Stimulated activated CD4-positive, alpha-beta T cell treated with anti-CD3 and anti-CD28 coated beads, TNF-alpha, amount 100 ng/mL, for 24 hours (primary cell): ENCODE data around the gene N4BP2.

Experiments
- DNase-seq, 3 experiments: peaks; one replicate each; pipeline ENCODE4 v3.0.0-alpha.2; 2020; ENCODE audit warnings: low read depth in 3 of 3

The N4BP2 gene

DNA sequence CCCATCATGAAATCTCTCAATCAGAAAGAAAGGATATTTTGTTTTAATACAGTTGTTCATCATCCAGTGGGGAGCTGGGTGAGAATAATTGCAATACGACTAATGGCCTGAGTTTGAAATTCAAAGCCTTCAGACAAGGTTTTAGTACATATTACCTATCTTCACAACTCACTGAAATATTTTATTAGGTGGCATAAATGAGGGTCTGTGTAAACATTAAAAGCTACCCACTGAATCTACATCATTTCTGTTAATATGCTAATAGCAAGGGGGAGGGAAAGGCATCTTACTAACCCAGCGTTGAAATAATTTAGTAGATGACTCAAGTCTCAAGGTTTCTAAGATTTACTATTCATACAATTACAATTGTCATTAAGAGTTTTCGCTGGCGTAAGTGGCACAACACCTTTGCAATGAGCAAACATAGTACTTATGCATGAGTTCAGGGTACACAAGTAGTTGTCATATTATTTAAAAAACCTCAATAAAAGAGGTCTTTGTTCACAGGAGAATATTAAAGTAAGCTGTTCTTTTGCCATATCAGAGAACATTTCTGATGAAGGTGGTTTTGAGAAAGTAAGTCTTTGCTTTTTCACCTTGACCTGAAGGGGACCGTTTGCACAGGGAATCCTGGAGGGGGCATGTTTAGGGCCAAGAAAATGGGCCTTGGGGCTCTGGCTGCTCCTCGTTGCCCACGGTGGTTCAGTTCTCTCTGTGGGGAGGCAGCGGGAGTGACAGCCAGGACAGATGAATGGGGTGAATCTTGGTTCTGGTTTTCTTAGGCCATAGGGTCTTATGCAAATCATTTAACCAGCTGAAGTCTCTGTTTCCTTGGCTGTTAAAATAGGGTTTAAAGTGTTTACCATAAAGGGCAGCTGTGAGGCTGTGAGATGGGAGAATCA, 135.7 kb downstream of the N4BP2 start:
- DNase-seq, result no peak

DNA sequence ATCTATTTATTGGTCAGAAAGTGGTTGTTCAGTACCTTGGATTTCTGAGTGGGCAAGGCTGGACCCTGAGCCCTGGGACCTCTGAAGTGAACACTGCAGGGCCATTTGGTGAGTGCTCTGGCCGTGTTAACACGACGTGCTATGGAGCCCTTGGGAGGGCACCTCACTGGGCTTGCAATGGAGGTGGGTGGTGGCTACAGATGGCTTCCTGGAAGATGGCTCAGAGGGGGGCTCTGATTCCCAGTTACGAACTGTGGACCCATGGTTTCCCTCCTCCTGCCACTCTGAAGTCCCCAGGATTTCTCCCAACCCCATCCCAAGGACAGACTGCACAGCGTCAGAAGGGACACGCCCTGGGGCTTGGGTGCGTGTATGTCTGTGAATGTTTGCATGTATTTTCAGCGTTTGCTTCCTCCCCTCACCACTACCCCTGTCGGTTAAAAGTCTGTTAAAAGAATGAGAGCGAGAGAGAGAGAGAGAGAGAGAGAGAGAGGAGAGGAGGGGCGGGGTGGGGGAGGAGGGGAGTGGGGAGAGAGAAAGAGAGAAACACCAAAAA, 136.4 kb downstream of the N4BP2 start:
- DNase-seq, result no peak

DNA sequence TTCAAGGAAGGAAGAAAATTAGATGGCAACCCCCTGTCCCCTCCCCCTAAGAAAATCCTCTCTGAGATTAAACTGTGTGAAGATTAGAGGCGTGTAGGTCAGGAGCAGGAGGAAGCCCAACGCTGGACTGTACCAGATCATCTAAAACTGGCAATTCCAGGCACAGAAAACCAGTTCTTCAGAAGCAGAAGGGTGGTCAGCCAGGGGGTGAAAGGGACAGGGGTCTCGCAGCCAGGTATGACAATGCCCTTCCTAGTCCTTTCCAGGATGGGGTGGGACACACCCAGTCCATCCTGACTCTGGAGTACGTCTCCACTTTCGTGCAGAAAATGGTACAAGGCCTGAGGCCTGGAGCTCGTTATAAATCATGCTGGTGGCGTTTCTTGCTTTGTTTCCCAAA, 136.9 kb downstream of the N4BP2 start:
- DNase-seq, result no peak

DNA sequence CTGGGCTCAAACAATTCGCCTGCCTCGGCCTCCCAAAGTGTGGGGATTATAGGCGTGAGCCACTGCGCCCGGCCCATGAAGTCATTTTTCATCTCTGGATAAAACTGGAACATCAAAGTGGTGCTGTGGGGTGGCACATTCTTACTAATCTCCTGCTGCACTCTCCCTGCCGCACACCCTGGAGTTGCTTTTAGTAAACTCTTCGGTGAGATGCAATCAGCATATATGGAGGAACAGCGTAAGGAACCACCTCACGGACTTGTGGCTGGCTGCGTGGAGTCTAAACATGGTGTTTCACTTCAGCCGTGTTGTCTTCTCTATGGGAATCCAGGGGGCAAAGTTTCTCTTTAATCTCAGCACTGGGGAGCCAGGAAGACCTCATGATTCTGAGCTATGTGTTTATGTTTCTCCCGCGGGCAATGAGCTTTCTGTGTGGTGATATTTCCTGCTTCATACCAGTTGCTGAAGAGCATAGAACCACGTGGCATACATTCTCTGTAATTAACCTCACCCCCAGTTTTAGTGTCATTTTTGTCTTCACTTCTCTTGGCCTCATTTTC, 138.0 kb downstream of the N4BP2 start:
- DNase-seq, result no peak

- no peak for DNase-seq
These were observed 138.8 kb downstream of the N4BP2 start for GRCh38 chr4:40195182-40196177.

- DNase-seq, result no peak
These were observed 139.6 kb downstream of the N4BP2 start for GRCh38 chr4:40196272-40196671.

GRCh38 chr4:40196724-40197281, 140.2 kb downstream of the N4BP2 start, which contains the start of gene RHOH:
TSS of gene RHOH (plus strand) at chr4:40197031. CDS start at chr4:40243387, 46,356 bp downstream.
- DNase-seq, result peak; percentile 56 to 72 (median 67)

DNA sequence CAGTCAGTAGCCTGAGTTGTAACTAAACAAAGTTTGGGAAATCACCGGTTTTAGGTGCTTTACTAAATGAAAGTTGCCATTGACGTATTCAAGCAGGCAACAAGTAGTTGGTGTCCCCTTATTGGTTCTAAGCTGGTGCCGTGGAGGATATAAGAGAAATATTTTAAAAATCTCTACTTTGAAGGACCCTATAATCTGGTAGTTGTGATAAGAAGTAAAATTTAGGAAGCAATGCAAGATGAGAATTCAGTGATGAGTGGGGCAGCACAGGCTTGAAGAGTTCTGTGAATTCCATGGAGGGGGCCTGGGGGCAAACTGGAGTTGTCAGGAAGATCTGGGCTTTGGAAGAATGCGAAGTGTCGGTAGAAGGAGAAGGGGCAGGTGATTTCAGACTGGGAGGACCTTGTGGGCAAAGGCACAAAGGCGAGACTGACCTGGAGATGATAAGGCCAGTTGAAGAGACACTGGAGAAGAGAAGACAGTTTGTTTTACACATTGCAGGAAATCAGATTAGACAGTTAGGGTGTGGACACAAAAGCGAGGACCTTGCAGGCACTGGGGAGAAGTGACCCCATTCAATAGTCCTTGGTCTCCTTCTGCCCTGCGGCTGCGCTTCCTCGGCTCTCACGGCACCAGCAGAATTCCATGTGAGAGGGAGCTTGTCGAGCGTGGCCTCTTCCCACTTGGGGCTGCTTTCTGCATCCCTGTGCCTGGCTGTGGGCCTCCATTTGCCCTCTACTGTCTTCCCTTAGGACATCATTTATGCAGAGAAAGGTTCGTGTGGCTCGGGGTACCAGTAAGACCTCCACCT, 141.4 kb downstream of the N4BP2 start:
- DNase-seq, result no peak

- no peak for DNase-seq
These were observed 142.6 kb downstream of the N4BP2 start for GRCh38 chr4:40199179-40199670.

DNA sequence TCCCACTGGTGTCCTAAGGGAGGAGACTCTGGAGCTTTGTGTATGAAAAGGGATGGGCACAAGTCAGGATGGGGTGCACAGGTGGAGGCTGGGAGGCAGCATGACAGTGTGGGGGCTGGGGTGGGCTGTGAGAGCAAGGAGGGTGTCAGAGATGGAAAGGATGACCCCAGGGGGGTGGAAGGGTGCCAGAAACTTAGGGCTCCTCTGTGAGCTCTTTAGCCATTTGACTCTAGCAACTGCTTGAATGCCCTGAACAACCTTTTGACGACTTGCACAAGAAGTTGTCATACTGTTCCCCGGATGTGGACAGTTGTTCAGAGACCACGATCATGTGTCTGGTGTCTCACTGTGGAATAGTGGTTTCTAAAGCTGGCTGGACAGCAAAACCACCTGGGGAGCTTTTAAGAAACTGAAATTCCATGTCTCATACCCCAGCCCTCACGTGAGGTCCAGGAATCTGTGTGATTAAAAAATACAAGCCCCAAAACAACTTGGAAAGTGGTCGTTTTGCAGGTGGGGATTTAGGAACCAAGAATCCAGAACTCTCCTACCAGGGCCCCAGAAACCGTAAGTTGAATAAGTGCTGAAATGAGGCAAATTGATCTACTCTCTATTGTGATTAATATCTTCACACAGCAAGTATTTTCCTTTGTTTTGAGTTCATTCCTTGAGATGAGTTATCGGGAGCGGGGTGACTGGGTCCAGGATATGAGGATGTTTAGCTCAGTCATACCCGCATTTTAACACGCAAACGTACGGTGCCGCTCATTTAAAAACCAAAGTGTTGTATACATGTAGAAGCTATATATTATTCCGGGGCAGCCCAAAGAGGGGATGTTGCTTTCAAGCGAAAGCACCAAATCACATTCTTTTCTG, 143.6 kb downstream of the N4BP2 start:
- DNase-seq, result peak in 2 of 3 experiments; percentile 54 to 70

DNA sequence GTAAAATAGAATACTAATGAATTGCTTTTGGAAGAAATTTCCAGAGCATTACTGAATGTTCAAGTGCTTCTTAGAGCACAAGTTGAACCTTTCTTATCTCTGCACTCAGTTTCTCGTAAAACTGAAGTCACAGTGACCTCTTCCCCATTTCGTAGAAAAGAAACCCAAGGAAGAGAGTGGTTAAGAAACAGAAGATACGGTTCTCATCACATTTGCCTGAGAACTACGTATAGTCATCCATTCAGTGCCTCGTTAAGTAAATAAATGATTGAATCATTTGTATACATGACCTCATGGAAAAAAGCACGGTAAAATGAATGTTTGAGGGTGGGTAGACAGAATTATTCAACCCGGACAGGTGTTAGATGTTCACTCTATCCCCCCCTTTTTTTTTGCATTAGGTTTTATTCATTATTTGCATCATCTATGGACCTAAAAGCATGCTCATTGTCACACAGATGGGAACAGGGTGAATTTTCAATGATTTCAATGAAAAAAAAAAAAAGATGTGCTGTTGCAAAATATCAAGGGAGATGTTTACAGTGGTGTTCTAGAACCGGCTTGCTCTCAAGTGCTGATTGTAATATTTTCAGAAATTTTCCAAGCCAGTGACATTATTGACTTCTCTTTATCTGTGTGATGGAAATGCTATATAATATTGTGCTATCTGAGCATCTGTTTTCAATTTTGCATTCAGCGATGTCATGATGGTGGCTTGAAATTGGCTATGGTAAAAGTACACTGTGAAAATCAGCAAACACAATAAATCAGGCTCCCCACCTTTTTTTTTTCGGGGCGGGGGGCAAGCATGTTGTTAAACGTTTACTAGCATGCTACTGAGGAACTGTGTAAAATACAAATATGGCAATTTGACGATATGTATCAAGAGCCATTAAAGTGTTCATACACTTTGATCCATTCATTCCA, 144.5 kb downstream of the N4BP2 start:
- no peak for DNase-seq

DNA sequence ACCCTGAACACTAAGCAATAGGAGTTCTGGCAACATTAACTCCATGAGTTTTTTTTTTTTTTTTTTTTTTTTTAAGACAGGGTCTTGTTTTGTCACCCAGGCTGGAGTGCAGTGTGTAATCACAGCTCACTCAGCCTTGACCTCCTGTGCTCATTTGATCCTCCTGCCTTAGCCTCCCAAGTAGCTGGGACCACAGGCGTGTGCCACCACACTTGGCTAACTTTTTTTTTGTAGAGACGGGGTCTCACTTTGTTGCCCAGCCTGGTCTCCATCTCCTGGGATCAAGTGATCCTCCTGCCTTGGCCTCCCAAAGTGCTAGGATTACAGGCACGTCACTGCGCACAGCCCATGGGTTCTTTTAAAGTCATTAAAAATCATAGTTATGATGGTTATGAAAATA, 145.2 kb downstream of the N4BP2 start:
- no peak for DNase-seq

- no peak for DNase-seq
These were observed 145.8 kb downstream of the N4BP2 start for GRCh38 chr4:40202474-40202873.

- DNase-seq, result no peak
These were observed 148.0 kb downstream of the N4BP2 start for GRCh38 chr4:40204507-40205258.

DNA sequence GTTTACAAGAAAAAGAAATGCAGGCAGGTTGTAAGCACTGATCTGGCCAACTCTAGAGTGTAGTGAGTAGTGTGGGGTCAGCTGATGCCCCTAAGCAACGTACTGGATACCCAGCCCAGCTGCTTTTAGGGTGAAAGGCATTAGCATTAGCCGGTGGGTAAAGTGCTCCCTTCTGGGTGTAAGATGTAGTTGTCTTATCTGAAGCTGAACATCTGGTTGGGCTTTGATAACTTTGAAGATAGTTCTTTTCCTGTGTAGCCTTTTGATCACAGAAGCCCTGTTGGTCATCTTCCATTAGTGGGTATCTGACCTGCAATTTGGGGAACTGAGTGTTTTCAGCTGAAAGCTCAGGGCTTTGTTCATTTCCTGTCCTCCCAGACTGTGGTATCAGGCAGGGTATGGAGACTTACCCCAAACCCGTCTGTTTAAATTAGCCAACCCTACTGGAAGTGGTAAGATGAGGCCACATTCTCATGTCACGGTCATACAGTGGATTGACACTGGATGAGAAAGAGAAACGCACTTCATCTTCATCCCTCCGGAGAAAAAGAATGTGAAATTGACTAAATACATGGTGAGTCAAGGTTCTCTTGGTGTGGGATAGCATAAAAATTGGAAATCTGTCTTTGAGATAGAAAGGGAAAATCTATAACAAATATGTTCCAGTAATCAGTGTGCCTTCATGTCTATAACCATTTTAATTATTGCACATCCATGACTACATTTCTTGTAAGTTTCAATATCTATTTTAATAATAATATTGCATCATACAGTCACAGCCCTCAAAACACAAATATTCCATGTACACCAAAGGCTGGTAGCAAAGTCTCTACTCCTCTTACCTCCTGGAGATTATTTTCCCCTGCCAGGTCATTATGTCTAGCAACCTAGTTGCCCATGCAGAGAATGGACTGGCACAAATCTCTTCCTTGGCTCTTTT, 148.9 kb downstream of the N4BP2 start:
- no peak for DNase-seq

DNA sequence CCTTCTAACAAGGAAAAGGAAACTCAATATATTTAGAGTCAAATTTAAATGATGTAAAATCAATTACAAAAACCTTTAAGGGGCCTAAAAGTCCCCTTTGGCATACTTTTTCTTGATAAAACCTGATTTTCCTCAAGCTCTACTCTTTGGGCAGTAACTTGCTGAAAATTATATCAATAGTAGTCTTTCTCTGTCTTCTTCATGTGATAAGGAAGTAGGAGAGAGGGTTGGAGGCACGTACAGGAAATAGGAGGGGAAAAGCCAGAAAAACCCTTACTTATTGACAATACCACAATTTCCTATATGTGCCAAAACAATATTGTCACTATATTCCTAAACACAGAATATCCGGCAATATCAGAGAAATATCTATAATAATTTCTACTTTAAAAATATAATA, 149.8 kb downstream of the N4BP2 start:
- no peak for DNase-seq
